GM23338 (cell line): ENCODE results near the gene OR2AJ1.

ENCODE experiments used
- CREB1 ChIP-seq: fragments of 250-450 bp; sonication (Bioruptor Pico); IDR thresholded peaks from 2 replicates; pipeline ENCODE4 v1.5.0; 2020; ENCODE audit warnings: low read depth, mild to moderate bottlenecking, moderate library complexity
- CTCF ChIP-seq, 2 experiments: fragments of 200-600 bp in 1 of 2; sonication (generic) in 1 of 2; conservative IDR thresholded peaks; 2 replicates each; pipeline versions ENCODE4 v1.5.1 to v1.6.1; 2016 to 2017; ENCODE audit warnings: antibody characterized with exemption in 2 of 2, low read depth in 2 of 2, mild to moderate bottlenecking in 2 of 2, moderate library complexity in 1 of 2
- EZH2 ChIP-seq: fragments of 200-600 bp; sonication (generic); IDR thresholded peaks from one replicate; pipeline ENCODE4 v1.8.0; 2017; ENCODE audit warnings: antibody characterized with exemption, mild to moderate bottlenecking, low read depth; ENCODE audit not compliant: unreplicated experiment
- EZH2phosphoT487 ChIP-seq: fragments of 200-600 bp; sonication (generic); IDR thresholded peaks from one replicate; pipeline ENCODE4 v1.8.1; 2018; ENCODE audit warnings: antibody characterized with exemption; ENCODE audit not compliant: unreplicated experiment
- POLR2AphosphoS5 ChIP-seq: IDR thresholded peaks from 2 replicates; pipeline ENCODE4 v1.6.1; 2016; ENCODE audit warnings: antibody characterized with exemption, low read depth
- REST ChIP-seq: IDR thresholded peaks from one replicate; pipeline ENCODE4 v1.6.1; 2018; ENCODE audit warnings: antibody characterized with exemption; ENCODE audit not compliant: unreplicated experiment
- STAT1 ChIP-seq: IDR thresholded peaks from one replicate; pipeline ENCODE4 v1.6.1; 2016; ENCODE audit warnings: antibody characterized with exemption; ENCODE audit not compliant: unreplicated experiment
- ZNF114 ChIP-seq: fragments of 250-450 bp; sonication (Bioruptor Pico); IDR thresholded peaks from 2 replicates; pipeline ENCODE4 v1.5.0; 2020; ENCODE audit warnings: mild to moderate bottlenecking, moderate library complexity

GRCh38 chr1:247923941-247924340 lies 748 bp upstream of the OR2AJ1 start:
- TF ChIP-seq CTCF (conservative IDR thresholded peaks at IDR 0.05; ENCODE audit: low read depth in 2 of 2) (peak; percentile 32 to 65), EZH2phosphoT487 (no peak), POLR2AphosphoS5 (no peak), CREB1 (CRISPR knock-in tag) (no peak), EZH2 (no peak), STAT1 (no peak), REST (no peak), ZNF114 (no peak)
